ENCODE data around the gene FGG.

FGG gene

DNA sequence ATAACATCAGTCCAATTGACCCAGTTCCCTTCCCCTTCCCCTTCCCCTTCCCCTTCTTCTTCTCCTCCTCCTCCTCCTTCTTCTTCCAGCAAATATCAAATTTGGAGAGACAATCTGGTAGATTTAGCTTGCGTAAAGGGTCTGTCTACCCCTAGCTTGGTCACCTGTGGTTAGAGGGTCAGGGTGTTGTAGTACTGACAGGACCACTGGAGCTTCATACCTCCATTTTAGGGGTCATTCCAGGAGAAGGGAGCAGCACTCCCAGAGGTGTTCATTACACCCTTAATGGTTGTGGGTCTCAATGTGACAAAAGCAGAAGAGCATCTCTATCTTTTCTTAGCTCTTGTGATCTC, 53.3 kb downstream of the FGG start:
- TF ChIP-seq, protein P1, sequence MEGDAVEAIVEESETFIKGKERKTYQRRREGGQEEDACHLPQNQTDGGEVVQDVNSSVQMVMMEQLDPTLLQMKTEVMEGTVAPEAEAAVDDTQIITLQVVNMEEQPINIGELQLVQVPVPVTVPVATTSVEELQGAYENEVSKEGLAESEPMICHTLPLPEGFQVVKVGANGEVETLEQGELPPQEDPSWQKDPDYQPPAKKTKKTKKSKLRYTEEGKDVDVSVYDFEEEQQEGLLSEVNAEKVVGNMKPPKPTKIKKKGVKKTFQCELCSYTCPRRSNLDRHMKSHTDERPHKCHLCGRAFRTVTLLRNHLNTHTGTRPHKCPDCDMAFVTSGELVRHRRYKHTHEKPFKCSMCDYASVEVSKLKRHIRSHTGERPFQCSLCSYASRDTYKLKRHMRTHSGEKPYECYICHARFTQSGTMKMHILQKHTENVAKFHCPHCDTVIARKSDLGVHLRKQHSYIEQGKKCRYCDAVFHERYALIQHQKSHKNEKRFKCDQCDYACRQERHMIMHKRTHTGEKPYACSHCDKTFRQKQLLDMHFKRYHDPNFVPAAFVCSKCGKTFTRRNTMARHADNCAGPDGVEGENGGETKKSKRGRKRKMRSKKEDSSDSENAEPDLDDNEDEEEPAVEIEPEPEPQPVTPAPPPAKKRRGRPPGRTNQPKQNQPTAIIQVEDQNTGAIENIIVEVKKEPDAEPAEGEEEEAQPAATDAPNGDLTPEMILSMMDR (conservative IDR thresholded peaks at IDR 0.05; ENCODE audit: low read depth, low read length) = no peak
- no peak overlapping the region for H2AFZ ChIP-seq (ENCODE audit: low read depth)

More for the DNA sequence above, 53.3 kb downstream of the FGG start:
- H3K9ac ChIP-seq = no peak overlapping the region
- no peaks in the 10 kb centered on the region for H3K36me3 ChIP-seq (ENCODE audit: insufficient read depth)
- H3K27me3 ChIP-seq (ENCODE audit: insufficient read depth, low read depth) = no peaks in the 10 kb centered on the region
- no peak overlapping the region for H3K27ac ChIP-seq
- H4K20me1 ChIP-seq (ENCODE audit: insufficient read depth) = no peaks in the 10 kb centered on the region
- no peaks in the 10 kb centered on the region for H3K4me1 ChIP-seq (ENCODE audit: low read depth, poor library complexity, severe bottlenecking)
- no peak overlapping the region for H3K4me3 ChIP-seq (IDR thresholded peaks at IDR 0.05; ENCODE audit: insufficient read depth, low read depth, low read length)
- H3K4me2 ChIP-seq = no peak overlapping the region
- no peaks in the 10 kb centered on the region for H3K79me2 ChIP-seq (ENCODE audit: insufficient read depth, low read depth)
